ENCODE measurements around the gene ZNF155. TPM values are rescaled to one million over a fixed set of nuclear protein-coding genes. Genes with fewer than 3 reads are reported as not detected.

Gene ZNF155
- polyA plus RNA-seq, 1 of the 3 experiments (the other 2 are of a cell fraction): 2.1 TPM

DNA sequence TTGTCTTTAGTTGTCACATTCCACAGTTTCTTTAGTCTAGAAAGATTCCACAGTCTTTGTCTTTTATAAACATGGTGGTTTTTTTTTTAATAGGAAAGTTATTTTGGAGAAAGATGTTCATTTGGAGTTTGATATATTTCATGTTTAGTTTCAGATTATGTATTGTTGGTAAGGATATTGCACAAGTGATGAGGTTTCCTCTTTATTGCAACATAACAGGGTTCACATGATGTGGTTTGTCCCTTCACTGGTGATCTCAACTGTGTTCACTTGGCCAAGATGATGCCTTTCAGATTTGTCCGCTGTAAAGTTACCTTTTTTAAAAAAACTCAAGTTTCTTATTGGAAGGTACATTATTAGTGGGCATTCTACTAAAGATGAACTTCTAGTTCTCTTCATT lies 22.0 kb downstream of the ZNF155 start:
- WGBS (ENCODE audit: low lambda C conversion rate): 100% methylated on average over 1 of the region's 1 CpG
- POLR2A ChIA-PET: no interaction called here
- Histone ChIP-seq H3K79me2 (ENCODE audit: insufficient read depth) (peaks cover 32% of the 10 kb centered on the region), H4K20me1 (ENCODE audit: insufficient read depth) (no peaks in the 10 kb centered on the region), H3K9ac (no peak overlapping the region), H3K4me2 (no peak overlapping the region), H3K27ac (ENCODE audit: low read depth in 2 of 2, low read length in 1 of 2) (no peak overlapping the region), H3F3A (replicated peaks; ENCODE audit: insufficient read depth) (no peaks in the 10 kb centered on the region), H3K4me3 (ENCODE audit: low read depth in 2 of 2, low read length in 1 of 2) (no peak overlapping the region), H2AFZ (ENCODE audit: low read depth) (no peak overlapping the region), H3K9me2 (no peaks in the 10 kb centered on the region), H3K36me3 (replicated peaks in 1 of 2; ENCODE audit: control insufficient read depth in 1 of 2, insufficient read depth in 2 of 2, low read length in 1 of 2) (peaks cover 40 to 45% of the 10 kb centered on the region in 2 experiments), H3K4me1 (ENCODE audit: control insufficient read depth in 1 of 2, insufficient read depth in 2 of 2, low read depth in 1 of 2, low read length in 1 of 2) (peaks cover 0 to 11% of the 10 kb centered on the region in 2 experiments; a peak in 2 of 4 replicates), H3K27me3 (ENCODE audit: insufficient read depth) (no peaks in the 10 kb centered on the region), H3K9me3 (no peaks in the 10 kb centered on the region)
- TF ChIP-seq, protein P1, sequence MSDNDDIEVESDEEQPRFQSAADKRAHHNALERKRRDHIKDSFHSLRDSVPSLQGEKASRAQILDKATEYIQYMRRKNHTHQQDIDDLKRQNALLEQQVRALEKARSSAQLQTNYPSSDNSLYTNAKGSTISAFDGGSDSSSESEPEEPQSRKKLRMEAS (IDR thresholded peaks at IDR 0.05; ENCODE audit: low read depth): no peak
- TF ChIP-seq GABPA (IDR thresholded peaks at IDR 0.05; ENCODE audit: low read depth) (no peak), FOXM1 (IDR thresholded peaks at IDR 0.05; ENCODE audit: low read depth) (no peak), TAF1 (IDR thresholded peaks at IDR 0.05; ENCODE audit: borderline replicate concordance, low read depth, low read length) (no peak), CHD2 (IDR thresholded peaks at IDR 0.05; ENCODE audit: low read length, partially characterized antibody) (no peak), RFX5 (IDR thresholded peaks at IDR 0.05; ENCODE audit: low read length) (no peak), FOXJ3 (CRISPR knock-in tag; IDR thresholded peaks at IDR 0.05) (no peak), SMC3 (IDR thresholded peaks at IDR 0.05; ENCODE audit: low read depth, low read length) (no peak), GATA2 (CRISPR knock-in tag; IDR thresholded peaks at IDR 0.05) (no peak), SIN3A (IDR thresholded peaks at IDR 0.05; ENCODE audit: borderline replicate concordance, low read depth, low read length) (no peak), MXI1 (IDR thresholded peaks at IDR 0.05; ENCODE audit: low read depth, low read length) (no peak), EP300 (IDR thresholded peaks at IDR 0.05; ENCODE audit: borderline replicate concordance in 1 of 2, low read depth in 1 of 2, low read length in 1 of 2) (no peak)
- TF ChIP-seq, protein P2, sequence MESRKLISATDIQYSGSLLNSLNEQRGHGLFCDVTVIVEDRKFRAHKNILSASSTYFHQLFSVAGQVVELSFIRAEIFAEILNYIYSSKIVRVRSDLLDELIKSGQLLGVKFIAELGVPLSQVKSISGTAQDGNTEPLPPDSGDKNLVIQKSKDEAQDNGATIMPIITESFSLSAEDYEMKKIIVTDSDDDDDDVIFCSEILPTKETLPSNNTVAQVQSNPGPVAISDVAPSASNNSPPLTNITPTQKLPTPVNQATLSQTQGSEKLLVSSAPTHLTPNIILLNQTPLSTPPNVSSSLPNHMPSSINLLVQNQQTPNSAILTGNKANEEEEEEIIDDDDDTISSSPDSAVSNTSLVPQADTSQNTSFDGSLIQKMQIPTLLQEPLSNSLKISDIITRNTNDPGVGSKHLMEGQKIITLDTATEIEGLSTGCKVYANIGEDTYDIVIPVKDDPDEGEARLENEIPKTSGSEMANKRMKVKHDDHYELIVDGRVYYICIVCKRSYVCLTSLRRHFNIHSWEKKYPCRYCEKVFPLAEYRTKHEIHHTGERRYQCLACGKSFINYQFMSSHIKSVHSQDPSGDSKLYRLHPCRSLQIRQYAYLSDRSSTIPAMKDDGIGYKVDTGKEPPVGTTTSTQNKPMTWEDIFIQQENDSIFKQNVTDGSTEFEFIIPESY (IDR thresholded peaks at IDR 0.05; ENCODE audit: borderline replicate concordance, low read depth): no peak
- TF ChIP-seq, protein P3, sequence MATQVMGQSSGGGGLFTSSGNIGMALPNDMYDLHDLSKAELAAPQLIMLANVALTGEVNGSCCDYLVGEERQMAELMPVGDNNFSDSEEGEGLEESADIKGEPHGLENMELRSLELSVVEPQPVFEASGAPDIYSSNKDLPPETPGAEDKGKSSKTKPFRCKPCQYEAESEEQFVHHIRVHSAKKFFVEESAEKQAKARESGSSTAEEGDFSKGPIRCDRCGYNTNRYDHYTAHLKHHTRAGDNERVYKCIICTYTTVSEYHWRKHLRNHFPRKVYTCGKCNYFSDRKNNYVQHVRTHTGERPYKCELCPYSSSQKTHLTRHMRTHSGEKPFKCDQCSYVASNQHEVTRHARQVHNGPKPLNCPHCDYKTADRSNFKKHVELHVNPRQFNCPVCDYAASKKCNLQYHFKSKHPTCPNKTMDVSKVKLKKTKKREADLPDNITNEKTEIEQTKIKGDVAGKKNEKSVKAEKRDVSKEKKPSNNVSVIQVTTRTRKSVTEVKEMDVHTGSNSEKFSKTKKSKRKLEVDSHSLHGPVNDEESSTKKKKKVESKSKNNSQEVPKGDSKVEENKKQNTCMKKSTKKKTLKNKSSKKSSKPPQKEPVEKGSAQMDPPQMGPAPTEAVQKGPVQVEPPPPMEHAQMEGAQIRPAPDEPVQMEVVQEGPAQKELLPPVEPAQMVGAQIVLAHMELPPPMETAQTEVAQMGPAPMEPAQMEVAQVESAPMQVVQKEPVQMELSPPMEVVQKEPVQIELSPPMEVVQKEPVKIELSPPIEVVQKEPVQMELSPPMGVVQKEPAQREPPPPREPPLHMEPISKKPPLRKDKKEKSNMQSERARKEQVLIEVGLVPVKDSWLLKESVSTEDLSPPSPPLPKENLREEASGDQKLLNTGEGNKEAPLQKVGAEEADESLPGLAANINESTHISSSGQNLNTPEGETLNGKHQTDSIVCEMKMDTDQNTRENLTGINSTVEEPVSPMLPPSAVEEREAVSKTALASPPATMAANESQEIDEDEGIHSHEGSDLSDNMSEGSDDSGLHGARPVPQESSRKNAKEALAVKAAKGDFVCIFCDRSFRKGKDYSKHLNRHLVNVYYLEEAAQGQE (IDR thresholded peaks at IDR 0.05; ENCODE audit: low read depth, low read length): no peak
- TF ChIP-seq, protein P4, sequence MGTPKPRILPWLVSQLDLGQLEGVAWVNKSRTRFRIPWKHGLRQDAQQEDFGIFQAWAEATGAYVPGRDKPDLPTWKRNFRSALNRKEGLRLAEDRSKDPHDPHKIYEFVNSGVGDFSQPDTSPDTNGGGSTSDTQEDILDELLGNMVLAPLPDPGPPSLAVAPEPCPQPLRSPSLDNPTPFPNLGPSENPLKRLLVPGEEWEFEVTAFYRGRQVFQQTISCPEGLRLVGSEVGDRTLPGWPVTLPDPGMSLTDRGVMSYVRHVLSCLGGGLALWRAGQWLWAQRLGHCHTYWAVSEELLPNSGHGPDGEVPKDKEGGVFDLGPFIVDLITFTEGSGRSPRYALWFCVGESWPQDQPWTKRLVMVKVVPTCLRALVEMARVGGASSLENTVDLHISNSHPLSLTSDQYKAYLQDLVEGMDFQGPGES (IDR thresholded peaks at IDR 0.05; ENCODE audit: low read depth, low read length): no peak
- TF ChIP-seq, protein P5, sequence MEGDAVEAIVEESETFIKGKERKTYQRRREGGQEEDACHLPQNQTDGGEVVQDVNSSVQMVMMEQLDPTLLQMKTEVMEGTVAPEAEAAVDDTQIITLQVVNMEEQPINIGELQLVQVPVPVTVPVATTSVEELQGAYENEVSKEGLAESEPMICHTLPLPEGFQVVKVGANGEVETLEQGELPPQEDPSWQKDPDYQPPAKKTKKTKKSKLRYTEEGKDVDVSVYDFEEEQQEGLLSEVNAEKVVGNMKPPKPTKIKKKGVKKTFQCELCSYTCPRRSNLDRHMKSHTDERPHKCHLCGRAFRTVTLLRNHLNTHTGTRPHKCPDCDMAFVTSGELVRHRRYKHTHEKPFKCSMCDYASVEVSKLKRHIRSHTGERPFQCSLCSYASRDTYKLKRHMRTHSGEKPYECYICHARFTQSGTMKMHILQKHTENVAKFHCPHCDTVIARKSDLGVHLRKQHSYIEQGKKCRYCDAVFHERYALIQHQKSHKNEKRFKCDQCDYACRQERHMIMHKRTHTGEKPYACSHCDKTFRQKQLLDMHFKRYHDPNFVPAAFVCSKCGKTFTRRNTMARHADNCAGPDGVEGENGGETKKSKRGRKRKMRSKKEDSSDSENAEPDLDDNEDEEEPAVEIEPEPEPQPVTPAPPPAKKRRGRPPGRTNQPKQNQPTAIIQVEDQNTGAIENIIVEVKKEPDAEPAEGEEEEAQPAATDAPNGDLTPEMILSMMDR (IDR thresholded peaks at IDR 0.05): no peak
- TF ChIP-seq, protein P6, sequence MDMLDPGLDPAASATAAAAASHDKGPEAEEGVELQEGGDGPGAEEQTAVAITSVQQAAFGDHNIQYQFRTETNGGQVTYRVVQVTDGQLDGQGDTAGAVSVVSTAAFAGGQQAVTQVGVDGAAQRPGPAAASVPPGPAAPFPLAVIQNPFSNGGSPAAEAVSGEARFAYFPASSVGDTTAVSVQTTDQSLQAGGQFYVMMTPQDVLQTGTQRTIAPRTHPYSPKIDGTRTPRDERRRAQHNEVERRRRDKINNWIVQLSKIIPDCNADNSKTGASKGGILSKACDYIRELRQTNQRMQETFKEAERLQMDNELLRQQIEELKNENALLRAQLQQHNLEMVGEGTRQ (IDR thresholded peaks at IDR 0.05; ENCODE audit: borderline replicate concordance, low read depth, low read length): no peak
- no peak for DNase-seq
- CTCF ChIA-PET: no interaction called here

Measured in SK-N-SH (cell line).